IPS-18a (cell line): ENCODE data around the gene RPL27A.

Source experiments
- H3K27ac ChIP-seq: one replicate; pipeline ENCODE4 v1.5.1; 2013; ENCODE audit warnings: low read length
- H3K27me3 ChIP-seq: one replicate; pipeline ENCODE4 v1.6.1; 2013; ENCODE audit warnings: mild to moderate bottlenecking, low read length; ENCODE audit not compliant: control insufficient read depth, insufficient read depth
- H3K36me3 ChIP-seq: one replicate; pipeline ENCODE4 v1.6.1; 2013; ENCODE audit warnings: low read depth, low read length; ENCODE audit not compliant: control insufficient read depth
- H3K4me1 ChIP-seq: one replicate; pipeline ENCODE4 v1.6.1; 2013; ENCODE audit warnings: low read depth, low read length; ENCODE audit not compliant: control insufficient read depth
- H3K4me3 ChIP-seq: one replicate; pipeline ENCODE4 v1.5.1; 2013; ENCODE audit warnings: low read length
- H3K9ac ChIP-seq: one replicate; pipeline ENCODE4 v1.6.1; 2013; ENCODE audit warnings: mild to moderate bottlenecking, low read length, moderate library complexity
- H3K9me3 ChIP-seq: one replicate; pipeline ENCODE4 v1.6.1; 2013; ENCODE audit warnings: low read depth, low read length; ENCODE audit not compliant: control insufficient read depth

The RPL27A gene

GRCh38 chr11:8705146-8705545 lies 22.6 kb downstream of the RPL27A start:
- Histone ChIP-seq H3K36me3 (no peaks in the 10 kb centered on the region), H3K27ac (no peak overlapping the region), H3K4me3 (no peak overlapping the region), H3K27me3 (no peaks in the 10 kb centered on the region), H3K9ac (no peak overlapping the region), H3K9me3 (no peaks in the 10 kb centered on the region), H3K4me1 (peaks cover 21% of the 10 kb centered on the region)

GRCh38 chr11:8706673-8707432 lies 24.3 kb downstream of the RPL27A start:
- Histone ChIP-seq H3K27ac (no peak overlapping the region), H3K4me1 (peaks cover 11% of the 10 kb centered on the region), H3K4me3 (no peak overlapping the region), H3K9ac (no peak overlapping the region), H3K27me3 (no peaks in the 10 kb centered on the region), H3K9me3 (no peaks in the 10 kb centered on the region), H3K36me3 (no peaks in the 10 kb centered on the region)

- Histone ChIP-seq H3K27me3 (no peaks in the 10 kb centered on the region), H3K4me1 (peaks cover 7% of the 10 kb centered on the region), H3K36me3 (no peaks in the 10 kb centered on the region), H3K4me3 (no peak overlapping the region), H3K27ac (no peak overlapping the region), H3K9me3 (no peaks in the 10 kb centered on the region), H3K9ac (no peak overlapping the region)
These were observed 25.1 kb downstream of the RPL27A start for GRCh38 chr11:8707541-8708191.

GRCh38 chr11:8709002-8709672 lies 26.5 kb downstream of the RPL27A start:
- Histone ChIP-seq H3K4me3 (no peak overlapping the region), H3K4me1 (peaks cover 7% of the 10 kb centered on the region), H3K27me3 (no peaks in the 10 kb centered on the region), H3K36me3 (no peaks in the 10 kb centered on the region), H3K9ac (no peak overlapping the region), H3K9me3 (no peaks in the 10 kb centered on the region), H3K27ac (no peak overlapping the region)

GRCh38 chr11:8709777-8710176 lies 27.2 kb downstream of the RPL27A start:
- H3K4me3 ChIP-seq = no peak overlapping the region
- H3K4me1 ChIP-seq = peaks cover 7% of the 10 kb centered on the region
- no peak overlapping the region for H3K9ac ChIP-seq
- H3K9me3 ChIP-seq = no peaks in the 10 kb centered on the region
- H3K36me3 ChIP-seq = no peaks in the 10 kb centered on the region
- no peak overlapping the region for H3K27ac ChIP-seq
- H3K27me3 ChIP-seq = no peaks in the 10 kb centered on the region

- no peak overlapping the region for H3K4me3 ChIP-seq
These were observed 29.4 kb downstream of the RPL27A start for GRCh38 chr11:8711895-8712442.

GRCh38 chr11:8712506-8712905 lies 29.9 kb downstream of the RPL27A start:
- H3K27me3 ChIP-seq = no peaks in the 10 kb centered on the region
- no peak overlapping the region for H3K27ac ChIP-seq
- H3K36me3 ChIP-seq = peaks cover 5% of the 10 kb centered on the region

More at GRCh38 chr11:8711895-8712442, 29.4 kb downstream of the RPL27A start:
- Histone ChIP-seq H3K27me3 (no peaks in the 10 kb centered on the region), H3K36me3 (peaks cover under 1% of the 10 kb centered on the region), H3K9ac (no peak overlapping the region), H3K9me3 (no peaks in the 10 kb centered on the region), H3K4me1 (peaks cover 7% of the 10 kb centered on the region), H3K27ac (no peak overlapping the region)

GRCh38 chr11:8713760-8714454 lies 31.3 kb downstream of the RPL27A start:
- H3K4me3 ChIP-seq = no peak overlapping the region
- peaks cover 7% of the 10 kb centered on the region for H3K36me3 ChIP-seq
- H3K27ac ChIP-seq = no peak overlapping the region
- peaks cover 12% of the 10 kb centered on the region for H3K4me1 ChIP-seq
- no peaks in the 10 kb centered on the region for H3K9me3 ChIP-seq
- no peak overlapping the region for H3K9ac ChIP-seq
- no peaks in the 10 kb centered on the region for H3K27me3 ChIP-seq

More at GRCh38 chr11:8712506-8712905, 29.9 kb downstream of the RPL27A start:
- H3K9ac ChIP-seq = no peak overlapping the region
- H3K4me3 ChIP-seq = no peak overlapping the region
- peaks cover 7% of the 10 kb centered on the region for H3K4me1 ChIP-seq
- no peaks in the 10 kb centered on the region for H3K9me3 ChIP-seq

GRCh38 chr11:8714622-8715225 lies 32.1 kb downstream of the RPL27A start:
- no peak overlapping the region for H3K27ac ChIP-seq
- H3K4me3 ChIP-seq = no peak overlapping the region
- no peak overlapping the region for H3K9ac ChIP-seq
- H3K4me1 ChIP-seq = peaks cover 8% of the 10 kb centered on the region
- H3K36me3 ChIP-seq = peaks cover 7% of the 10 kb centered on the region
- H3K27me3 ChIP-seq = no peaks in the 10 kb centered on the region
- no peaks in the 10 kb centered on the region for H3K9me3 ChIP-seq

GRCh38 chr11:8715501-8715900 lies 32.9 kb downstream of the RPL27A start:
- no peaks in the 10 kb centered on the region for H3K9me3 ChIP-seq
- no peaks in the 10 kb centered on the region for H3K27me3 ChIP-seq
- no peak overlapping the region for H3K4me3 ChIP-seq
- H3K9ac ChIP-seq = no peak overlapping the region
- H3K27ac ChIP-seq = no peak overlapping the region
- peaks cover 7% of the 10 kb centered on the region for H3K36me3 ChIP-seq
- H3K4me1 ChIP-seq = peaks cover 8% of the 10 kb centered on the region

- Histone ChIP-seq H3K9ac (no peak overlapping the region), H3K36me3 (peaks cover 7% of the 10 kb centered on the region), H3K27me3 (no peaks in the 10 kb centered on the region), H3K9me3 (no peaks in the 10 kb centered on the region), H3K4me1 (peaks cover 8% of the 10 kb centered on the region), H3K27ac (no peak overlapping the region), H3K4me3 (no peak overlapping the region)
These were observed 34.9 kb downstream of the RPL27A start for GRCh38 chr11:8717544-8717875.
